Ovary (tissue), 1 donor: ENCODE measurements around the gene SSU72.

Experiments
- EP300 ChIP-seq: sonication (generic); formaldehyde crosslinking; IDR thresholded peaks from one replicate; pipeline ENCODE4 v1.6.1; 2017; ENCODE audit warnings: antibody characterized with exemption
- POLR2A ChIP-seq: fragments of 450-650 bp; IDR thresholded peaks from one replicate; pipeline ENCODE4 v1.6.1; 2017; ENCODE audit warnings: antibody characterized with exemption, mild to moderate bottlenecking, moderate library complexity

DNA sequence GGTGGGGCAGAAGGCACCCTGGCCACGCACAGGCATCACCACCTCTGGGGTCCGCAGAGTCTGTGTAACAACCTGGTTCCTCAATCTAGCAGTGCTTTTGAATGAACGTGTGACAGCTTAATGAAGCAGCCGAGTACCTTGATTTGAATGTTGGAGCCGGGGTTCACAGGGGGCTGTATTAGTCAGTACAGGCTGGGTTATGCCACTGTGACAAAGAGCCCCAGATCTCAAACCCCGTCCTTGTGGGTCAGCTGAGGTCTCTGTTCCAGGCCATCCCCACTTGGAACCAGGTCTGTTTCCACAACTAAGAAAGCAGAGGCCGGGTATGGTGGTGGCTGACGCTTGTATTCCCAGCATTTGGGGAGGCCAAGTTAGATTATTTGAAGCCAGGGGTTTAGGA, 44.7 kb downstream of the SSU72 start:
- TF ChIP-seq EP300, result no peak
- TF ChIP-seq POLR2A, result no peak
